Naive thymus-derived CD4-positive, alpha-beta T cell (primary cell): Measurements from ENCODE around the gene WDR93. TPM values are rescaled to one million over a fixed set of nuclear protein-coding genes. Genes with fewer than 3 reads are reported as not detected.

Experiments used
- ATAC-seq: fragments of 150-1000 bp; cut with Tn5 transposase; 2 replicates; pipeline ENCODE4 v1.10.0; 2021; ENCODE audit warnings: mild to moderate bottlenecking, moderate library complexity
- CTCF ChIA-PET: fragments of 350-600 bp; sonication (Branson Sonifier 250); formaldehyde crosslinking; loops from one replicate; lab custom pipeline; 2021; ENCODE audit warnings: antibody characterized with exemption; lab: Charles Lee
- POLR2A ChIA-PET: fragments of 350-600 bp; sonication (Branson Sonifier 250); formaldehyde crosslinking; loops from one replicate; lab custom pipeline; 2021; ENCODE audit warnings: antibody characterized with exemption, inconsistent platforms; lab: Charles Lee
- DNase-seq, 9 donors: peaks; one replicate each; pipeline versions ENCODE4 v3.0.0 to v3.0.0-alpha.2; 2020 to 2022; ENCODE audit warnings: mixed read lengths in 1 of 9
- H3K27ac ChIP-seq: one replicate; pipeline ENCODE4 v1.7.0; 2013; ENCODE audit warnings: mild to moderate bottlenecking, low read depth, low read length, moderate library complexity
- H3K27me3 ChIP-seq, 2 donors: one replicate each; pipeline ENCODE4 v1.7.0; 2013; ENCODE audit warnings: low read length in 2 of 2, mild to moderate bottlenecking in 2 of 2, moderate library complexity in 2 of 2; ENCODE audit not compliant: control insufficient read depth in 2 of 2, insufficient read depth in 2 of 2
- H3K36me3 ChIP-seq, 3 experiments: 1 replicate in 2 of 3; 2 replicates in 1 of 3; pipeline ENCODE4 v1.7.0; 2013; ENCODE audit warnings: low read length in 3 of 3, mild to moderate bottlenecking in 3 of 3, moderate library complexity in 1 of 3; ENCODE audit not compliant: insufficient read depth in 3 of 3, control insufficient read depth in 2 of 3
- H3K4me1 ChIP-seq, 2 donors: one replicate each; pipeline ENCODE4 v1.7.0; 2013; ENCODE audit warnings: low read length in 2 of 2, mild to moderate bottlenecking in 2 of 2, moderate library complexity in 1 of 2; ENCODE audit not compliant: control insufficient read depth in 2 of 2, insufficient read depth in 2 of 2
- H3K4me3 ChIP-seq: 2 replicates; pipeline ENCODE4 v1.7.0; 2013; ENCODE audit warnings: mild to moderate bottlenecking, low read length
- H3K9me3 ChIP-seq, 3 experiments: 1 replicate in 2 of 3; 2 replicates in 1 of 3; pipeline ENCODE4 v1.7.0; 2013; ENCODE audit warnings: low read length in 3 of 3; ENCODE audit not compliant: control insufficient read depth in 2 of 3
- H3K27ac Mint-ChIP-seq, 9 donors: one replicate each; pipeline ENCODE4 v1.8.0; 2020 to 2022; ENCODE audit warnings: mixed read lengths in 9 of 9, mild to moderate bottlenecking in 8 of 9, moderate library complexity in 5 of 9, inconsistent platforms in 2 of 9
- H3K27me3 Mint-ChIP-seq, 5 donors: one replicate each; pipeline ENCODE4 v1.8.0; 2021 to 2022; ENCODE audit warnings: mixed read lengths in 5 of 5, mild to moderate bottlenecking in 1 of 5
- H3K36me3 Mint-ChIP-seq, 5 donors: one replicate each; pipeline ENCODE4 v1.8.0; 2020 to 2022; ENCODE audit warnings: mixed read lengths in 5 of 5, mild to moderate bottlenecking in 3 of 5, inconsistent platforms in 1 of 5
- H3K4me1 Mint-ChIP-seq, 7 donors: one replicate each; pipeline ENCODE4 v1.8.0; 2020 to 2022; ENCODE audit warnings: mixed read lengths in 7 of 7, mild to moderate bottlenecking in 3 of 7, inconsistent platforms in 1 of 7
- H3K4me3 Mint-ChIP-seq, 10 donors: one replicate each; pipeline ENCODE4 v1.8.0; 2020 to 2022; ENCODE audit warnings: mild to moderate bottlenecking in 10 of 10, mixed read lengths in 10 of 10, moderate library complexity in 6 of 10, inconsistent platforms in 2 of 10
- H3K9me3 Mint-ChIP-seq, 11 donors: one replicate each; pipeline ENCODE4 v1.8.0; 2020 to 2022; ENCODE audit warnings: mixed read lengths in 11 of 11, mild to moderate bottlenecking in 4 of 11, inconsistent platforms in 1 of 11, moderate library complexity in 1 of 11
- intact Hi-C, 2 donors: fragments of 100-400 bp; cut with micrococcal nuclease; formaldehyde crosslinking; loops; one replicate each; pipeline ENCODE4 v1.15.1; 2023
- polyA plus RNA-seq, 2 donors: library from polyadenylated mRNA; unstranded; fragments of 300-500 nt; fragmentation: Illumina TruSeq; gene quantifications; one replicate each; pipeline ENCODE4 v1.2.3, GENCODE V29; 2021
- total RNA-seq, 6 experiments: library from RNA in 5 of 6; stranded (reverse) in 5 of 6; gene quantifications; 1 replicate in 5 of 6; 2 replicates in 1 of 6; pipeline ENCODE4 v1.2.3 and lab custom pipeline; 2021 to 2026

The WDR93 gene
- total and polyA plus RNA-seq, 7 experiments from 2014 or later = 0.27 TPM; not detected in 6

DNA sequence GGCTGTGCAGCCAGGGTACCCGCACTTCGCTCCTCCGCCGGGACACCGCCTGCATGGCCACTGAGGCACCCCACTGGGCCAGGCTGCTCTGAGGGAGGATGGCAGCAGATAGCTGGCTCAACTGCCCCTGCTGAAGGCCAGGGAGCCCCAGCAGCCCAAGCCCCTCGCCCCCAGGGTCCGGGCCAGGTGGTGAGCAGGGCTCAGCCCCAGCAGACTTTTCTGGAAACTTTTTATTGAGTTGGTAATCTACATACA is 23.0 kb upstream of the WDR93 start:
- Mint-ChIP-seq H3K36me3 (peaks cover 0 to 4% (median 0%) of the 10 kb centered on the region in 5 donors), H3K27me3 (peaks cover 14 to 32% (median 22%) of the 10 kb centered on the region in 5 donors), H3K4me3 (peak overlapping the region in 1 of 10 donors; percentile 26), H3K27ac (no peak overlapping the region), H3K4me1 (peaks cover 0 to 5% (median 4%) of the 10 kb centered on the region in 7 donors), H3K9me3 (no peaks in the 10 kb centered on the region)
- no peaks in the 10 kb centered on the region for H3K9me3 ChIP-seq
- no peak overlapping the region for H3K4me3 ChIP-seq
- intact Hi-C loops = no loop called here
- no peaks in the 10 kb centered on the region for H3K27me3 ChIP-seq
- POLR2A ChIA-PET = no interaction called here
- DNase-seq (no peak), ATAC-seq (no peak)
- CTCF ChIA-PET = no interaction called here
- H3K27ac ChIP-seq = no peak overlapping the region
- H3K36me3 ChIP-seq = no peaks in the 10 kb centered on the region
- no peaks in the 10 kb centered on the region for H3K4me1 ChIP-seq

- intact Hi-C loops = no loop called here
- Histone ChIP-seq H3K36me3 (no peaks in the 10 kb centered on the region), H3K27ac (no peak overlapping the region), H3K4me3 (no peak overlapping the region), H3K4me1 (no peaks in the 10 kb centered on the region), H3K9me3 (no peaks in the 10 kb centered on the region), H3K27me3 (no peaks in the 10 kb centered on the region)
- Mint-ChIP-seq H3K4me1 (peaks cover 0 to 5% (median 4%) of the 10 kb centered on the region in 7 donors), H3K27ac (no peak overlapping the region), H3K27me3 (peaks cover 14 to 28% (median 19%) of the 10 kb centered on the region in 5 donors), H3K36me3 (peaks cover 0 to 4% (median 0%) of the 10 kb centered on the region in 5 donors), H3K9me3 (no peaks in the 10 kb centered on the region), H3K4me3 (peak overlapping the region in 1 of 10 donors; percentile 26)
- ChIA-PET POLR2A (no interaction called here), CTCF (interaction anchor here (0.5 kb wide), 1 partner anchor 487 kb away, joined by 3 read pairs; no protein-coding TSS in a partner anchor)
- ATAC-seq (no peak), DNase-seq (no peak)
Measured at GRCh38 chr15:89668171-89668570, 22.4 kb upstream of the WDR93 start.

DNA sequence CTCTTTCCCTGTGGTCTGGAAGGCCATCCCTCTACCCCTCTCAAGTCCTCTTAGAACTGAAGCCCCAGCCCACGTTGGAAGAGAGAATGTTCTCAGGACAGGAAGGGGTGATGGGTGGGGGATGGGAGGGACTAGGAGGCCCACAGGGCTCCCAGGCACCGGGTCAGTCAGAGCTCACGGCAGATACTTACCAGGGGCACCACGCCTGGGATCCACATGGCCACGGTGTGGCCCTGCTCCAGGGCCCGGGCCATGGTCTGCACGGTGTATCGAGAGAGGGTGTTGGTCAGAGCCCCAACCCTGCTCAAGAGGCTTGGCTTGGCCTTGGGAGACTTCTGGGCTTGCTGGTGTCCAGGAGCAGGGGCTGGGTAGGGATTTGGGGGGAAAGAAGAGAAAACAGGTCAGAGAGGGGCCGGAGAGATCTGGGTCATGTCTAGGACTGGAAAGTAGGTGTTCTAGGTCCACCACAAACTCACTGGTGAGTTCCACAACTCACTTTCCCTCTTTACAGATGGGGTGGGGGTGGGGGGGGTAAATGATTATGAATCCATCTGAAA is 21.2 kb upstream of the WDR93 start:
- Mint-ChIP-seq H3K4me1 (peaks cover 0 to 8% (median 4%) of the 10 kb centered on the region in 7 donors), H3K36me3 (peaks cover 0 to 4% (median 0%) of the 10 kb centered on the region in 5 donors), H3K9me3 (no peaks in the 10 kb centered on the region), H3K27me3 (peaks cover 11 to 24% (median 16%) of the 10 kb centered on the region in 5 donors), H3K27ac (no peak overlapping the region), H3K4me3 (no peak overlapping the region)
- no peak overlapping the region for H3K27ac ChIP-seq
- H3K9me3 ChIP-seq = no peaks in the 10 kb centered on the region
- no peak for ATAC-seq
- H3K4me3 ChIP-seq = no peak overlapping the region
- CTCF ChIA-PET = no interaction called here
- intact Hi-C loops = no loop called here
- H3K36me3 ChIP-seq = no peaks in the 10 kb centered on the region
- no peaks in the 10 kb centered on the region for H3K27me3 ChIP-seq
- POLR2A ChIA-PET = no interaction called here
- no peaks in the 10 kb centered on the region for H3K4me1 ChIP-seq
- no peak for DNase-seq

DNA sequence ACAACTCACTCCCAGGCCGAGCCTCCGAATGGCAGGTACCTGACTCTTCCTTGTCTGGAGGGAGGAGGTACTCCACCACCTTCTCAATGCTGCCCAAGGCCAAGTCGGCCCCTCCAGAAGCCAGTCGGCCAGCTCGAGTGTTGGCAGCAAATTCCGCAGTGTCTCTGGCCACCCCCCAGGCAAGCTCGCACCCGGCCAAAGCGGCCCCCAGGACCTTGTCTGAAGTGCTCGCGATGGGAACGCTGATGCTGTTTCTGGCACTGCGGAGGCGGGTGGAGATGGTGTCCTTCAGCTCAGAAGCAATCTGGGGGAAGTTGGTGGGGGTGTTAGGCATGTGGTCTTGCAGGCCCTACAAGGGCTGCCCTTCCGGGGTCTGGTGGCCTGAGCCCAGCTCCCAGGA is 20.7 kb upstream of the WDR93 start:
- Histone ChIP-seq H3K27me3 (no peaks in the 10 kb centered on the region), H3K9me3 (no peaks in the 10 kb centered on the region), H3K27ac (no peak overlapping the region), H3K4me1 (no peaks in the 10 kb centered on the region), H3K36me3 (no peaks in the 10 kb centered on the region), H3K4me3 (no peak overlapping the region)
- DNase-seq = no peak
- ATAC-seq = no peak
- Mint-ChIP-seq H3K4me1 (peaks cover 0 to 8% (median 1%) of the 10 kb centered on the region in 7 donors), H3K4me3 (no peak overlapping the region), H3K36me3 (peaks cover 0 to 4% (median 0%) of the 10 kb centered on the region in 5 donors), H3K27ac (no peak overlapping the region), H3K9me3 (no peaks in the 10 kb centered on the region), H3K27me3 (peaks cover 5 to 18% (median 10%) of the 10 kb centered on the region in 5 donors)
- intact Hi-C loops = no loop called here
- CTCF ChIA-PET = no interaction called here
- POLR2A ChIA-PET = no interaction called here

DNA sequence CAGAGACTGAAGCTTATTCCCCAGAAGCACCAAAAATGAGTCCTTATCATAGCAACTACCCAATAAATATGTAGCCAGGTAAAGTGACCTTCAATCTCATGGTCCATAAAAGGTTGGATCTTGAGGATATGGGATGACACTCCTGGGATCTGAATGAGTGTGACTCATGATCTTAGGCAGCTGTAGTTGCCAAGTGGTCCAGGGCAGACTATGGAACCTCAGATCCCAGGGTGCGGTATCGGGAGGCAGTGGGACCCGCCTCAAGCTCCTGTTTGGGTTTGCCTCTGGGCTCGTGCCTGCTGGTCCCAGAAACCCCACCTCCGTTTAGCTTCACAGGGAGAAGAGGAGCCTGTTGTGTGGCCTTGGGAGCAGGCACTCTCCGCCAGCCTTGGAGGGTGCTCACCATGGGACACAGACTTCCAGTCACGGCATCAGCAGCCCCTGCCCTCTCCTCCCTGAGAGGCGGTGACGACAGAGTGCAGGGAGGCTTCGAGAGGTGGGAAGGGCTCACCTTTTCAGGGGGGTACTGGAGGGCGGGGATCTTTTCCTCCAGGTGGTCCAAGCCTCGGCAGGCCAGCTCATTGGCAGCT is 19.5 kb upstream of the WDR93 start:
- Histone ChIP-seq H3K4me1 (no peaks in the 10 kb centered on the region), H3K36me3 (no peaks in the 10 kb centered on the region), H3K9me3 (no peaks in the 10 kb centered on the region), H3K4me3 (no peak overlapping the region), H3K27ac (no peak overlapping the region), H3K27me3 (no peaks in the 10 kb centered on the region)
- Mint-ChIP-seq H3K4me3 (no peak overlapping the region), H3K27me3 (peaks cover 3 to 17% (median 8%) of the 10 kb centered on the region in 5 donors), H3K36me3 (peaks cover 0 to 4% (median 0%) of the 10 kb centered on the region in 5 donors), H3K27ac (no peak overlapping the region), H3K4me1 (peaks cover 0 to 8% (median 0%) of the 10 kb centered on the region in 7 donors), H3K9me3 (no peaks in the 10 kb centered on the region)
- ATAC-seq (no peak), DNase-seq (no peak)
- intact Hi-C loops = no loop called here
- ChIA-PET CTCF (no interaction called here), POLR2A (no interaction called here)

DNA sequence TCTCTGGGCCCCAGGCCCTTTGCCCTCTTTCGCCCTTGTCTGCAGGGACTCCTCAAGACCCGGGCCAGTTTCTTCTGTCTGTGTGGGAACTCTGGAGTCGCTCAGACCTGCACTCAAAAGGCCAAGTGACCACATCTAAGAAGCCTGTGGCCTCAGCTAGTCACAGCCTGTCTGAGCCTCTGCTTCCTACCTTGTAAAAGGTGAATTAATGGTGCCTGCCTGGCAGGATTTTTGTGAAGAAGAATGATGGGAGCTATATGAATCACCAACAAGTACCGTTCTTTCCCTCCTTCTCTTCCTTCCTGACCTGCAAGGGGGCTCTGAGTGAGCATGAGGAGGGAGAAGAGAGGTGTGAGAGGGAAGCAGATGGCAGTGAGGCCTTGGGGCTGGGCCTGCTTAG is 18.9 kb upstream of the WDR93 start:
- no peak overlapping the region for H3K27ac Mint-ChIP-seq
- H3K27me3 Mint-ChIP-seq = peaks cover 0 to 13% (median 8%) of the 10 kb centered on the region in 5 donors
- H3K4me1 Mint-ChIP-seq = peaks cover 0 to 8% (median 0%) of the 10 kb centered on the region in 7 donors
- DNase-seq (no peak), ATAC-seq (no peak)
- CTCF ChIA-PET = no interaction called here
- H3K9me3 ChIP-seq = no peaks in the 10 kb centered on the region
- no peaks in the 10 kb centered on the region for H3K36me3 ChIP-seq
- no peak overlapping the region for H3K4me3 Mint-ChIP-seq
- POLR2A ChIA-PET = no interaction called here
- peaks cover 0 to 4% (median 0%) of the 10 kb centered on the region in 5 donors for H3K36me3 Mint-ChIP-seq
- H3K9me3 Mint-ChIP-seq = no peaks in the 10 kb centered on the region
- intact Hi-C loops = no loop called here
- H3K27ac ChIP-seq = no peak overlapping the region
- H3K4me1 ChIP-seq = no peaks in the 10 kb centered on the region
- H3K4me3 ChIP-seq = no peak overlapping the region
- H3K27me3 ChIP-seq = no peaks in the 10 kb centered on the region
